H1 (cell line): ENCODE results near the gene BBS9. TPM values are rescaled to one million over a fixed set of nuclear protein-coding genes. Genes with fewer than 3 reads are reported as not detected.

ENCODE experiments used
- CTCF ChIA-PET: fragments of 300-600 bp; sonication (Branson Sonifier 250); formaldehyde crosslinking; loops from one replicate; lab custom pipeline; 2021; ENCODE audit not compliant: partially characterized antibody; lab: Charles Lee
- POLR2A ChIA-PET: fragments of 300-600 bp; sonication (Branson Sonifier 250); formaldehyde crosslinking; loops from one replicate; lab custom pipeline; 2021; ENCODE audit warnings: inconsistent platforms; ENCODE audit not compliant: partially characterized antibody; lab: Charles Lee
- DNase-seq, 2 experiments: peaks; one replicate each; pipeline versions ENCODE4 v3.0.0 to v3.0.0-alpha.2; 2010 to 2022; ENCODE audit warnings: low spot score in 2 of 2, low read depth in 1 of 2, mixed read lengths in 1 of 2
- FAIRE-seq: peaks from 2 replicates; lab custom pipeline; 2011; peaks lifted over from hg19 to GRCh38; lab: Jason Lieb, UNC
- H2AFZ ChIP-seq: 2 replicates; pipeline ENCODE4 v1.8.1; 2012; ENCODE audit warnings: low read length, inconsistent platforms
- H2AK5ac ChIP-seq: 2 replicates; pipeline ENCODE4 v1.6.1; 2013; ENCODE audit warnings: low read depth, low read length
- H2BK120ac ChIP-seq: replicated peaks from 2 replicates; pipeline ENCODE3; 2013; ENCODE audit warnings: low read depth, low read length, inconsistent platforms
- H2BK12ac ChIP-seq: 2 replicates; pipeline ENCODE4 v1.6.1; 2013; ENCODE audit warnings: low read depth, low read length
- H2BK15ac ChIP-seq: 2 replicates; pipeline ENCODE4 v1.6.1; 2013; ENCODE audit warnings: low read length
- H2BK20ac ChIP-seq: 2 replicates; pipeline ENCODE4 v1.6.1; 2013; ENCODE audit warnings: low read length
- H2BK5ac ChIP-seq: 2 replicates; pipeline ENCODE4 v1.6.1; 2013; ENCODE audit warnings: low read depth, low read length
- H3K14ac ChIP-seq: 2 replicates; pipeline ENCODE4 v1.6.1; 2013; ENCODE audit warnings: inconsistent platforms; ENCODE audit not compliant: insufficient read length
- H3K18ac ChIP-seq: 2 replicates; pipeline ENCODE4 v1.6.1; 2013; ENCODE audit warnings: low read length; ENCODE audit errors: extremely low read depth
- H3K23ac ChIP-seq: 2 replicates; pipeline ENCODE4 v1.6.1; 2013; ENCODE audit warnings: inconsistent platforms; ENCODE audit not compliant: insufficient read length
- H3K23me2 ChIP-seq: 2 replicates; pipeline ENCODE4 v1.6.1; 2013; ENCODE audit warnings: low read depth, low read length
- H3K27ac ChIP-seq: 2 replicates; pipeline ENCODE4 v1.6.1; 2011; ENCODE audit warnings: low read depth, low read length, inconsistent platforms
- H3K27me3 ChIP-seq, 4 experiments: replicated peaks in 1 of 4; 1 replicate in 1 of 4; 2 replicates in 3 of 4; pipeline versions ENCODE4 v1.6.1 to v1.8.1; 2011 to 2013; ENCODE audit warnings: low read length in 3 of 4, mild to moderate bottlenecking in 3 of 4, inconsistent platforms in 2 of 4, mixed read lengths in 2 of 4, moderate library complexity in 1 of 4; ENCODE audit not compliant: control insufficient read depth in 3 of 4, insufficient read depth in 3 of 4; ENCODE audit errors: extremely low read depth in 1 of 4
- H3K36me3 ChIP-seq, 4 experiments: 2 replicates each; pipeline versions ENCODE4 v1.6.1 to v1.8.1; 2011 to 2013; ENCODE audit warnings: mild to moderate bottlenecking in 4 of 4, low read length in 3 of 4, moderate library complexity in 2 of 4, control low read depth in 1 of 4, inconsistent platforms in 1 of 4; ENCODE audit not compliant: insufficient read depth in 4 of 4, control insufficient read depth in 2 of 4
- H3K4ac ChIP-seq: replicated peaks from 2 replicates; pipeline ENCODE3; 2013; ENCODE audit warnings: low read length, low read depth, mixed read lengths, inconsistent platforms; ENCODE audit not compliant: insufficient read length
- H3K4me1 ChIP-seq, 4 experiments: replicated peaks in 1 of 4; 1 replicate in 1 of 4; 2 replicates in 3 of 4; pipeline versions ENCODE4 v1.6.1 to v1.8.1; 2011 to 2013; ENCODE audit warnings: low read length in 3 of 4, inconsistent platforms in 2 of 4, mixed read lengths in 1 of 4; ENCODE audit not compliant: insufficient read depth in 4 of 4, control insufficient read depth in 3 of 4
- H3K4me2 ChIP-seq, 2 experiments: 2 replicates each; pipeline versions ENCODE4 v1.6.1 to v1.8.1; 2011 to 2013; ENCODE audit warnings: low read depth in 2 of 2, low read length in 2 of 2, control low read depth in 1 of 2, inconsistent platforms in 1 of 2, mild to moderate bottlenecking in 1 of 2; ENCODE audit not compliant: insufficient read depth in 1 of 2
- H3K4me3 ChIP-seq, 4 experiments: fragments of 200-600, 300-600 bp in 1 of 4; sonication (generic), shearing (Covaris generic), sonication (Bioruptor Twin) in 1 of 4; 2 replicates each; pipeline versions ENCODE4 v1.5.1 to v1.8.1; 2011 to 2016; ENCODE audit warnings: low read length in 4 of 4, low read depth in 3 of 4, control low read depth in 2 of 4, inconsistent platforms in 2 of 4, mild to moderate bottlenecking in 2 of 4, mixed read lengths in 1 of 4, moderate library complexity in 1 of 4; ENCODE audit not compliant: insufficient read depth in 2 of 4; ENCODE audit errors: extremely low read depth in 1 of 4
- H3K56ac ChIP-seq: replicated peaks from 2 replicates; pipeline ENCODE3; 2013; ENCODE audit warnings: low read depth, mild to moderate bottlenecking, mixed read lengths, low read length, inconsistent platforms; ENCODE audit not compliant: insufficient read length
- H3K79me1 ChIP-seq: 2 replicates; pipeline ENCODE4 v1.6.1; 2013; ENCODE audit warnings: low read depth, low read length, control low read depth
- H3K79me2 ChIP-seq, 2 experiments: 2 replicates each; pipeline versions ENCODE4 v1.6.1 to v1.8.1; 2012 to 2013; ENCODE audit warnings: low read length in 2 of 2, mild to moderate bottlenecking in 2 of 2, inconsistent platforms in 1 of 2; ENCODE audit not compliant: insufficient read depth in 2 of 2, control insufficient read depth in 1 of 2
- H3K9ac ChIP-seq, 4 experiments: replicated peaks in 1 of 4; 1 replicate in 1 of 4; 2 replicates in 3 of 4; pipeline versions ENCODE4 v1.6.1 to v1.8.1; 2011 to 2013; ENCODE audit warnings: low read depth in 3 of 4, low read length in 3 of 4, control low read depth in 2 of 4, mild to moderate bottlenecking in 2 of 4, moderate library complexity in 2 of 4, inconsistent platforms in 1 of 4; ENCODE audit errors: extremely low read depth in 1 of 4
- H3K9me3 ChIP-seq, 2 experiments: 2 replicates each; pipeline versions ENCODE4 v1.6.1 to v1.8.1; 2012 to 2013; ENCODE audit warnings: mild to moderate bottlenecking in 2 of 2, moderate library complexity in 2 of 2, control low read depth in 1 of 2, inconsistent platforms in 1 of 2, low read depth in 1 of 2, low read length in 1 of 2, mixed read lengths in 1 of 2; ENCODE audit not compliant: insufficient read depth in 2 of 2
- H4K20me1 ChIP-seq, 2 experiments: replicated peaks in 1 of 2; 2 replicates each; pipeline versions ENCODE3 to v1.8.1; 2011 to 2013; ENCODE audit warnings: inconsistent platforms in 2 of 2, low read length in 2 of 2, mild to moderate bottlenecking in 1 of 2; ENCODE audit not compliant: insufficient read depth in 2 of 2, control insufficient read depth in 1 of 2
- H4K5ac ChIP-seq: 2 replicates; pipeline ENCODE4 v1.6.1; 2013; ENCODE audit warnings: low read length, low read depth, mixed read lengths, inconsistent platforms; ENCODE audit not compliant: insufficient read length
- H4K8ac ChIP-seq: 2 replicates; pipeline ENCODE4 v1.8.0; 2013; ENCODE audit warnings: mild to moderate bottlenecking, moderate library complexity, low read length, inconsistent platforms; ENCODE audit not compliant: insufficient read depth; ENCODE audit errors: extremely low read depth
- H4K91ac ChIP-seq: replicated peaks from 2 replicates; pipeline ENCODE3; 2013; ENCODE audit warnings: low read length, mixed read lengths, inconsistent platforms; ENCODE audit not compliant: insufficient read length
- BACH1 ChIP-seq: IDR thresholded peaks from 2 replicates; pipeline ENCODE4 v1.6.1; 2012; ENCODE audit warnings: low read length, improper control_type of control experiment
- BRCA1 ChIP-seq: IDR thresholded peaks from 2 replicates; pipeline ENCODE4 v1.6.1; 2012; ENCODE audit warnings: low read depth, low read length, improper control_type of control experiment
- CBX5 ChIP-seq: fragments of 300-800, 300-1000 bp; sonication (generic); IDR thresholded peaks from 2 replicates; pipeline ENCODE4 v1.7.1; 2016; ENCODE audit warnings: antibody characterized with exemption, low read length, low read depth
- CEBPB ChIP-seq: IDR thresholded peaks from 2 replicates; pipeline ENCODE4 v1.6.1; 2012; ENCODE audit warnings: low read depth, low read length
- EGR1 ChIP-seq: IDR thresholded peaks from 2 replicates; pipeline ENCODE4 v1.6.1; 2011; ENCODE audit warnings: low read depth, low read length, borderline replicate concordance
- HDAC2 ChIP-seq, 2 experiments: fragments of 300-600 bp in 1 of 2; sonication (generic) in 1 of 2; IDR thresholded peaks; 2 replicates each; pipeline ENCODE4 v1.6.1; 2011 to 2012; ENCODE audit warnings: low read depth in 2 of 2, low read length in 2 of 2, mild to moderate bottlenecking in 2 of 2, moderate library complexity in 2 of 2, borderline replicate concordance in 1 of 2, inconsistent platforms in 1 of 2
- SP2 ChIP-seq: IDR thresholded peaks from 2 replicates; pipeline ENCODE4 v1.6.1; 2012; ENCODE audit warnings: mild to moderate bottlenecking, low read length, inconsistent platforms
- WGBS, 2 experiments: shearing (Covaris generic) in 1 of 2; methylation state at CpG; one replicate each; pipeline versions ENCODE4 v1.1.6 to v1.1.7; 2013 to 2015; ENCODE audit warnings: low lambda C conversion rate in 2 of 2, mixed read lengths in 2 of 2, inconsistent platforms in 1 of 2, low coverage in 1 of 2, missing lambda C conversion rate in 1 of 2; ENCODE audit not compliant: insufficient replicate concordance in 2 of 2, insufficient coverage in 1 of 2, insufficient read length in 1 of 2; ENCODE audit errors: extremely low coverage in 1 of 2, missing lambda C conversion rate in 1 of 2; 5-methylcytosine and 5-hydroxymethylcytosine counted together
- polyA plus RNA-seq, 7 experiments: library from polyadenylated mRNA; depleted of rRNA in 3 of 7; stranded (reverse) in 5 of 7; unstranded in 2 of 7; fragments of >200 nt in 5 of 7; fragments of 200-250 nt in 2 of 7; gene quantifications; 1 replicate in 5 of 7; 2 replicates in 1 of 7; 4 replicates in 1 of 7; pipeline versions ENCODE4 v1.2.1 to v1.2.3, GENCODE V29; 2011 to 2013; ENCODE audit warnings: missing spikeins in 2 of 7, mixed read lengths in 2 of 7
- total RNA-seq: library from RNA; stranded (reverse); fragmentation: NEBNext Ultra II Directional; extraction: Animal tissue kit (Norgen Biotek cat#: 25700); gene quantifications from 2 replicates; pipeline ENCODE4 v1.2.1, GENCODE V29; 2021

Gene BBS9
- total and polyA plus RNA-seq, 2 of the 8 experiments (the other 6 are each of a cell fraction or from before 2014, with no cell fraction given): 22.3 to 37.0 TPM

DNA sequence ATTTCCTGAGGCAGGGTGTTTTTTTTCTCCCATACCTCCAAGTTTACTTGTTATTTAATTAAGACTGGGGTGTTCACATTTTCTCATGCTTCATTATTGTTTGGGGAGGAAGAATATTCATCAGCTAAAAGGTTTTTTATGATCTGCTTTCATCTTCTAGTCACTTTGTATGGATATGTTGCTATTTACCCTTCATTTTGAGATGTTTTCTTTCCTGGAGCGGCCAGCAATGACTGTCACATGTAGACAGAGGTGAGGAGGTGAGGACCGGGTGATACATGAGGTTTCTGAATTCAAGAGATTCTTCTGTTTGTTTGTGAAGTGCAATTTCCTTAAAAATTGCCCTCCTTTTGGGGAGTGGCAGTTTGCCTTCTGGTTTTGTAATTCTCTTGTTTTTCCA is 514.2 kb downstream of the BBS9 start:
- POLR2A ChIA-PET: no interaction called here
- no peak for DNase-seq

More for the DNA sequence above, 514.2 kb downstream of the BBS9 start:
- Histone ChIP-seq H3K23ac (no peak overlapping the region), H3K4me2 (no peak overlapping the region)
- TF ChIP-seq EGR1 (no peak), BACH1 (no peak), CEBPB (no peak), BRCA1 (no peak), CBX5 (no peak), SP2 (no peak), HDAC2 (IDR thresholded peaks at IDR 0.05; ENCODE audit: borderline replicate concordance in 1 of 2, low read depth in 2 of 2, low read length in 2 of 2) (no peak)
- TF ChIP-seq, all 59 proteins: peak for 0
- no peak for FAIRE-seq
- H3K4me3 ChIP-seq: no peak overlapping the region
- no peaks in the 10 kb centered on the region for H4K20me1 ChIP-seq
- no peak overlapping the region for H2AK5ac ChIP-seq
- CTCF ChIA-PET: no interaction called here
- H3K4ac ChIP-seq: no peak overlapping the region
- no peaks in the 10 kb centered on the region for H3K4me1 ChIP-seq
- H2AFZ ChIP-seq: no peak overlapping the region
- H3K79me1 ChIP-seq: no peaks in the 10 kb centered on the region
- no peak overlapping the region for H4K91ac ChIP-seq
- H3K56ac ChIP-seq: no peak overlapping the region
- H3K27ac ChIP-seq: no peak overlapping the region
- H3K79me2 ChIP-seq: no peaks in the 10 kb centered on the region
- 98% methylated on average over 2 of the region's 2 CpGs; no CpG with 5 or more reads in 1 of the 2 experiments for WGBS, 2 experiments
- H3K18ac ChIP-seq: no peak overlapping the region
- H2BK15ac ChIP-seq: no peak overlapping the region
- peaks cover 0 to 5% (median 1%) of the 10 kb centered on the region in 4 experiments; a peak in 3 of 8 replicates for H3K36me3 ChIP-seq
- peaks cover 0 to 7% of the 10 kb centered on the region in 2 experiments; a peak in 1 of 4 replicates for H3K9me3 ChIP-seq
- H3K9ac ChIP-seq: no peak overlapping the region
- H2BK12ac ChIP-seq: no peak overlapping the region
- H3K14ac ChIP-seq: no peak overlapping the region
- H2BK20ac ChIP-seq: no peak overlapping the region
- H4K8ac ChIP-seq: no peak overlapping the region
- no peak overlapping the region for H2BK120ac ChIP-seq
- H3K27me3 ChIP-seq: no peaks in the 10 kb centered on the region
- H3K23me2 ChIP-seq: no peaks in the 10 kb centered on the region
- no peak overlapping the region for H2BK5ac ChIP-seq
- H4K5ac ChIP-seq: no peak overlapping the region
